Upper lobe of left lung (tissue), 6 donors: ENCODE data around the gene PTEN. TPM values are rescaled to one million over a fixed set of nuclear protein-coding genes. Genes with fewer than 3 reads are reported as not detected.
A peak's percentile ranks its signal among the peaks of the same experiment; 100 is the strongest.

Source experiments
- ATAC-seq, 2 donors: fragments of 200-7000 bp; cut with Tn5 transposase; one replicate each; pipeline ENCODE4 v1.9.1; 2022; ENCODE audit warnings: mild to moderate bottlenecking in 2 of 2, moderate library complexity in 2 of 2; ENCODE audit not compliant: low FRiP score in 2 of 2
- DNase-seq, 2 donors: peaks; one replicate each; pipeline ENCODE4 v3.0.0-alpha.2; 2019 to 2020
- H3K27ac ChIP-seq, 4 donors: fragments of 200-600 bp; sonication (generic); one replicate each; pipeline ENCODE4 v1.5.1; 2016 to 2019
- H3K27me3 ChIP-seq, 4 donors: fragments of 200-600 bp; sonication (generic); one replicate each; pipeline ENCODE4 v1.5.1; 2017 to 2019
- H3K36me3 ChIP-seq, 4 donors: fragments of 200-600 bp; sonication (generic); one replicate each; pipeline ENCODE4 v1.5.1; 2016 to 2019
- H3K4me1 ChIP-seq, 4 donors: fragments of 200-600 bp; sonication (generic); one replicate each; pipeline ENCODE4 v1.5.1; 2018 to 2019
- H3K4me3 ChIP-seq, 4 donors: fragments of 200-600 bp; sonication (generic); one replicate each; pipeline ENCODE4 v1.5.1; 2017 to 2019; ENCODE audit warnings: mild to moderate bottlenecking in 2 of 4, moderate library complexity in 1 of 4
- H3K9me3 ChIP-seq, 4 donors: fragments of 200-600 bp; sonication (generic); one replicate each; pipeline ENCODE4 v1.5.1; 2018 to 2019
- EP300 ChIP-seq, 4 donors: sonication (generic); formaldehyde crosslinking; IDR thresholded peaks; one replicate each; pipeline ENCODE4 v1.5.1; 2017; ENCODE audit warnings: antibody characterized with exemption in 4 of 4, control low read depth in 2 of 4
- POLR2A ChIP-seq, 4 donors: fragments of 450-650 bp; IDR thresholded peaks; one replicate each; pipeline ENCODE4 v1.5.1; 2016 to 2017; ENCODE audit warnings: antibody characterized with exemption in 4 of 4, mild to moderate bottlenecking in 2 of 4
- POLR2AphosphoS5 ChIP-seq, 2 donors: sonication (generic); formaldehyde crosslinking; IDR thresholded peaks; one replicate each; pipeline ENCODE4 v1.5.1; 2017; ENCODE audit warnings: antibody characterized with exemption in 2 of 2
- WGBS, 2 donors: methylation state at CpG; one replicate each; pipeline ENCODE4 v1.1.5; 2017 to 2018; 5-methylcytosine and 5-hydroxymethylcytosine counted together
- total RNA-seq, 6 donors: library from RNA; depleted of rRNA in 4 of 6; stranded (reverse); fragments of >200 nt in 4 of 6; gene quantifications; one replicate each; pipeline versions ENCODE4 v1.1.0 to v1.2.1, GENCODE V29; 2016 to 2021
- TF ChIP-seq, protein P1 (sequence below), 6 experiments: fragments of 450-650 bp in 4 of 6; fragments of 200-600 bp in 2 of 6; sonication (generic) in 2 of 6; IDR thresholded peaks; one replicate each; pipeline ENCODE4 v1.5.1; 2016 to 2019; ENCODE audit warnings: antibody characterized with exemption in 6 of 6
- donor health status: DM: no; HTN: no; CAD: no; lungs with moderate emphysema.
- donor health status: DM: no; HTN: yes; CAD: no; lungs with severe emphysema.

PTEN gene
- total RNA-seq, 6 donors from 2014 or later, result 63.3 to 177 (median 99.0) TPM

DNA sequence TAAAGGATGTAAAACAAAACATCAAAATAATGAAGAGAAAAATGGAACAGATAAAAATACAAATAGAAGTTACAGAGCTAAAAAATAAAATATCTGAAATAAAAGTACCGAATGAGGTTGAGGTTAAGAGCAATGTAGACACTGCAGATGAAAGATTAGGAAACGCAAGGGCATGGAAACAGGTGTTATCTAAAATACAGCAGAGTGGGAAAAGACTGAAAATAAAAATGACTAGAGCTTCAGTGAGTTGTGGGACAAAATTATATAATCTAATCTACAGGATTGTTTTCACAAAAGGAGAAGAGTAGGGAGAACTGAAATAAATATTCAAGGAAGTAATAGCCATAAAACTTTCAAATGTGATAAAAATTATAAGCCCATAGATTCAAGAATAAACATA is 123.8 kb downstream of the PTEN start:
- Histone ChIP-seq H3K36me3 (no peaks in the 10 kb centered on the region), H3K27me3 (no peaks in the 10 kb centered on the region), H3K4me3 (no peak overlapping the region), H3K27ac (no peak overlapping the region), H3K4me1 (no peaks in the 10 kb centered on the region), H3K9me3 (no peaks in the 10 kb centered on the region)
- TF ChIP-seq, protein P1, sequence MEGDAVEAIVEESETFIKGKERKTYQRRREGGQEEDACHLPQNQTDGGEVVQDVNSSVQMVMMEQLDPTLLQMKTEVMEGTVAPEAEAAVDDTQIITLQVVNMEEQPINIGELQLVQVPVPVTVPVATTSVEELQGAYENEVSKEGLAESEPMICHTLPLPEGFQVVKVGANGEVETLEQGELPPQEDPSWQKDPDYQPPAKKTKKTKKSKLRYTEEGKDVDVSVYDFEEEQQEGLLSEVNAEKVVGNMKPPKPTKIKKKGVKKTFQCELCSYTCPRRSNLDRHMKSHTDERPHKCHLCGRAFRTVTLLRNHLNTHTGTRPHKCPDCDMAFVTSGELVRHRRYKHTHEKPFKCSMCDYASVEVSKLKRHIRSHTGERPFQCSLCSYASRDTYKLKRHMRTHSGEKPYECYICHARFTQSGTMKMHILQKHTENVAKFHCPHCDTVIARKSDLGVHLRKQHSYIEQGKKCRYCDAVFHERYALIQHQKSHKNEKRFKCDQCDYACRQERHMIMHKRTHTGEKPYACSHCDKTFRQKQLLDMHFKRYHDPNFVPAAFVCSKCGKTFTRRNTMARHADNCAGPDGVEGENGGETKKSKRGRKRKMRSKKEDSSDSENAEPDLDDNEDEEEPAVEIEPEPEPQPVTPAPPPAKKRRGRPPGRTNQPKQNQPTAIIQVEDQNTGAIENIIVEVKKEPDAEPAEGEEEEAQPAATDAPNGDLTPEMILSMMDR (IDR thresholded peaks at IDR 0.05), result no peak
- TF ChIP-seq POLR2A (IDR thresholded peaks at IDR 0.05) (no peak), EP300 (IDR thresholded peaks at IDR 0.05) (no peak), POLR2AphosphoS5 (IDR thresholded peaks at IDR 0.05) (no peak)
- 80 to 92% methylated on average over 2 of the region's 2 CpGs for WGBS, 2 donors
- no peak for ATAC-seq
- no peak for DNase-seq

DNA sequence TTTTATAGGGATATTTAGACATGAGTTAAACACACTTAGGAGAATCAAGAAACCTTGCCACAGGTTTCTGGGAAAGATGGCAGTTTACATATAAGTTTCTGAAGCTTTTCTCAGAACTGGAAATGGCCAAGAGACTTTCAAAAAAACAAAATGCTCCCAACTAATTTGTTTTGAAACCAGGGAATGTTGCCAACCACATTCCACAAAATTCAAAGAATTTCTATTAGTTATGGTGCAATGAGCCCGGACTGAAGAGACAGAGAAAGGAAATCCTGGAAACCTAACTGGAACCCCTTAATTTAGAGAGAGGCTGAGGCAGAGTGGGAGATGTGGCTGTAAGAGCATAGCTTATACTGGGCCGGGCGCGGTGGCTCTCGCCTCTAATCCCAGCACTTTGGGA is 128.5 kb downstream of the PTEN start:
- no peak overlapping the region for H3K4me3 ChIP-seq
- no peak for TF ChIP-seq POLR2AphosphoS5 (IDR thresholded peaks at IDR 0.05)
- TF ChIP-seq POLR2A (IDR thresholded peaks at IDR 0.05), result no peak
- TF ChIP-seq EP300 (IDR thresholded peaks at IDR 0.05), result no peak
- TF ChIP-seq, protein P1 (IDR thresholded peaks at IDR 0.05), result no peak
- WGBS, 2 donors, result 87 to 90% methylated on average over 5 of the region's 5 CpGs
- no peaks in the 10 kb centered on the region for H3K4me1 ChIP-seq
- H3K27me3 ChIP-seq, result no peaks in the 10 kb centered on the region
- no peak overlapping the region for H3K27ac ChIP-seq
- ATAC-seq (no peak), DNase-seq (peak in 1 of 2 donors; percentile 50)
- no peaks in the 10 kb centered on the region for H3K9me3 ChIP-seq
- H3K36me3 ChIP-seq, result no peaks in the 10 kb centered on the region

DNA sequence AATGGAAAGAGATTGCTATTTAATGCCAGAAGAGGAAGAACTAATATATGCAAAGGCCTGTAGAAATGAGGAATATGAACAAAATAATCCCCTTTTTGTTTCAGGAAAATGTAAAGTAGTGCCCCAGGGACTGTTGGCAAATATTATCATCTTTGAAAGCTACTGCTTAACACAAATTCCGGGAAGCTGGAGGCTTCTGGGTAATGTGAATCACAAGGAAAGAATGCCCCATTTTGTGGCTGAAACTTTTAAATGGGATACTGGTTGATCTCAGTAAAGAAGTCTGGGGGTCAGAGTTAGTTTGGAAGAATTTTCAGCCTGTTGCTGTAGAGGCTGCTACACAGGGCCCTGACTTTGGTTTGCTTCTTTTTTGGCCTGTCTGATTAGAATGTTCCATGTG is 141.0 kb downstream of the PTEN start:
- no peak overlapping the region for H3K4me3 ChIP-seq
- ATAC-seq (no peak), DNase-seq (no peak)
- peaks cover 0 to 2% (median 0%) of the 10 kb centered on the region in 4 donors for H3K9me3 ChIP-seq
- no peaks in the 10 kb centered on the region for H3K36me3 ChIP-seq
- 66 to 81% methylated on average over 1 of the region's 1 CpG for WGBS, 2 donors
- H3K27ac ChIP-seq, result no peak overlapping the region
- TF ChIP-seq POLR2A (IDR thresholded peaks at IDR 0.05) (no peak), POLR2AphosphoS5 (IDR thresholded peaks at IDR 0.05) (no peak), EP300 (IDR thresholded peaks at IDR 0.05) (no peak)
- TF ChIP-seq, protein P1 (IDR thresholded peaks at IDR 0.05), result no peak
- no peaks in the 10 kb centered on the region for H3K27me3 ChIP-seq
- H3K4me1 ChIP-seq, result no peaks in the 10 kb centered on the region

DNA sequence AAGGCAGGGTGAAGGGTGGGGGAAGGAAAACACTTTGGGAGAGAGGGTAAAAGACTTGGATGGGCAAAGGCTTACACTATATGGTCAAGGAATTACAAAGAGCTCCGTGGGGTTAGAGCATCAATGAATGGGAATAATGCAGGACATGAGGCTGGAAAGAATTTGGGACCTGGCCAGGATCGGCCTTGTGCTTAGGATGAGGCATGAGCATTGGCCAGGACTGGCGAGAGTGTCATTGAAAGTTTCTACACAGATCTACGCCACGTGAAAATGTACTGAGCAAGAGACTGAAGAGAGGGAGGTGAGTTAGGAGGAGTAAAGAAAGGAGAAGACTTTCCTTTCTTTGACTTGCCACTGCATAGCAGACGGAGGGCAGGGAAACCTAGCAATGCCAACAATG is 142.8 kb downstream of the PTEN start:
- ATAC-seq (no peak), DNase-seq (no peak)
- Histone ChIP-seq H3K4me1 (no peaks in the 10 kb centered on the region), H3K4me3 (no peak overlapping the region), H3K36me3 (no peaks in the 10 kb centered on the region), H3K27ac (no peak overlapping the region), H3K27me3 (no peaks in the 10 kb centered on the region), H3K9me3 (no peaks in the 10 kb centered on the region)
- WGBS, 2 donors, result 91 to 92% methylated on average over 6 of the region's 6 CpGs
- TF ChIP-seq POLR2AphosphoS5 (IDR thresholded peaks at IDR 0.05) (no peak), POLR2A (IDR thresholded peaks at IDR 0.05) (no peak), EP300 (IDR thresholded peaks at IDR 0.05) (no peak)
- TF ChIP-seq, protein P1 (IDR thresholded peaks at IDR 0.05), result no peak

DNA sequence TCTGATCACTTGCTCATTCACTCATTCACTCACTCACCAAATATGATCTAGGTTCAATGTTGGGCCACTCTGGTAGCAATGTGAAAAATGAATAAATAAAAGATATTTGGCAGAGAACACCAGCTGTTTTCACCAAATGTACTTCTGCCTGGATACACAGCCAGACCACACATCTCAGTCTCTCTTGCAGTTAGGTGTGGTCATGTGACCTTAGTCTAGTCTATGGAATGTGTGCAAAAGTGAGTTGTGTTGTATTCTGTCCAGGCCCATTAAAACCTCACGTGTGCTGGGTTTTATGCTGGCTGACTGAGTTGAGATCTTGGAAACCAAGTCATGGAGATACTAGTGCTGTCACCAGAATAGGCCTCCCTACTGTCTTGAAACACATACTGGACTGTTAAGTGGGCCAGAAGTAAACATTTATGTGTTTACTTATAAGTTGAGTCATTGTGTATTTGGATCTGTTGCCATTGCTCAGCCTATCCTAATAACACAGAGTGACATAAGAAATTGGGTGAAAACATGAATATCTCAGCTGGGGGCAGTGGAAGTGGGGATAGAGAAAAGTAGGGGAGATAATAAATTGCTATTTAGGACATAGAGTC is 145.5 kb downstream of the PTEN start:
- TF ChIP-seq POLR2AphosphoS5 (IDR thresholded peaks at IDR 0.05) (no peak), EP300 (IDR thresholded peaks at IDR 0.05) (no peak), POLR2A (IDR thresholded peaks at IDR 0.05) (no peak)
- TF ChIP-seq, protein P1 (IDR thresholded peaks at IDR 0.05), result no peak
- no peak for DNase-seq
- H3K36me3 ChIP-seq, result no peaks in the 10 kb centered on the region
- WGBS, 2 donors, result 82 to 89% methylated on average over 1 of the region's 1 CpG
- H3K4me1 ChIP-seq, result peaks cover 0 to 5% (median 0%) of the 10 kb centered on the region in 4 donors
- H3K27me3 ChIP-seq, result no peaks in the 10 kb centered on the region
- no peak overlapping the region for H3K27ac ChIP-seq
- H3K4me3 ChIP-seq, result no peak overlapping the region
- ATAC-seq, result no peak
- H3K9me3 ChIP-seq, result no peaks in the 10 kb centered on the region
